ENCODE results near the gene GJC3. TPM values are rescaled to one million over a fixed set of nuclear protein-coding genes. Genes with fewer than 3 reads are reported as not detected.
"Not testable (repeated sequence)": the region's sequence is repeated elsewhere in the genome, so short reads cannot be mapped to it uniquely, and the experiment has no call there.

GJC3 gene
- total and polyA plus RNA-seq, 2 experiments from 2014 or later, result not detected

GRCh38 chr7:99971242-99971641 lies 41.8 kb upstream of the GJC3 start:
- no peak for TF ChIP-seq CTCF (IDR thresholded peaks at IDR 0.05; ENCODE audit: low read depth, low read length)
- Histone ChIP-seq H3K4me3 (no peak overlapping the region), H3K9me3 (ENCODE audit: low read depth) (no peaks in the 10 kb centered on the region), H3K36me3 (no peaks in the 10 kb centered on the region), H3K27me3 (no peaks in the 10 kb centered on the region), H3K27ac (no peak overlapping the region), H3K4me1 (ENCODE audit: low read depth) (no peaks in the 10 kb centered on the region)
- no peak for DNase-seq (ENCODE audit: low read depth in 1 of 2, low spot score in 1 of 2)

- H3K36me3 ChIP-seq; DNase-seq (ENCODE audit: low read depth in 1 of 2, low spot score in 1 of 2); H3K27ac ChIP-seq; H3K9me3 ChIP-seq (ENCODE audit: low read depth); H3K4me3 ChIP-seq; H3K27me3 ChIP-seq; H3K4me1 ChIP-seq (ENCODE audit: low read depth): not testable (repeated sequence)
These were observed 40.4 kb upstream of the GJC3 start for GRCh38 chr7:99969813-99970212.

GRCh38 chr7:99969298-99969697 lies 39.9 kb upstream of the GJC3 start:
- DNase-seq (ENCODE audit: low read depth in 1 of 2, low spot score in 1 of 2), result no peak
- H3K4me3 ChIP-seq, result no peak overlapping the region
- H3K27me3 ChIP-seq, result no peaks in the 10 kb centered on the region
- TF ChIP-seq CTCF (IDR thresholded peaks at IDR 0.05; ENCODE audit: low read depth, low read length), result no peak
- no peak overlapping the region for H3K27ac ChIP-seq
- no peaks in the 10 kb centered on the region for H3K36me3 ChIP-seq
- no peaks in the 10 kb centered on the region for H3K4me1 ChIP-seq (ENCODE audit: low read depth)
- H3K9me3 ChIP-seq (ENCODE audit: low read depth), result no peaks in the 10 kb centered on the region

GRCh38 chr7:99958564-99959227 lies 29.3 kb upstream of the GJC3 start:
- H3K36me3 ChIP-seq, result no peaks in the 10 kb centered on the region
- no peaks in the 10 kb centered on the region for H3K4me1 ChIP-seq (ENCODE audit: low read depth)
- H3K27me3 ChIP-seq, result peaks cover 17% of the 10 kb centered on the region
- no peaks in the 10 kb centered on the region for H3K9me3 ChIP-seq (ENCODE audit: low read depth)
- no peak for DNase-seq (ENCODE audit: low read depth in 1 of 2, low spot score in 1 of 2)
- TF ChIP-seq CTCF (IDR thresholded peaks at IDR 0.05; ENCODE audit: low read depth, low read length), result no peak
- no peak overlapping the region for H3K27ac ChIP-seq
- no peak overlapping the region for H3K4me3 ChIP-seq

GRCh38 chr7:99955247-99955646 lies 25.8 kb upstream of the GJC3 start:
- H3K4me3 ChIP-seq, result no peak overlapping the region
- H3K9me3 ChIP-seq (ENCODE audit: low read depth), result no peaks in the 10 kb centered on the region
- no peaks in the 10 kb centered on the region for H3K27me3 ChIP-seq
- H3K36me3 ChIP-seq, result no peaks in the 10 kb centered on the region
- no peak overlapping the region for H3K27ac ChIP-seq
- H3K4me1 ChIP-seq (ENCODE audit: low read depth), result no peaks in the 10 kb centered on the region
- DNase-seq (ENCODE audit: low read depth in 1 of 2, low spot score in 1 of 2), result no peak
- no peak for TF ChIP-seq CTCF (IDR thresholded peaks at IDR 0.05; ENCODE audit: low read depth, low read length)

GRCh38 chr7:99954643-99955042 lies 25.2 kb upstream of the GJC3 start:
- not testable (repeated sequence) for H3K4me3 ChIP-seq; H3K36me3 ChIP-seq; H3K4me1 ChIP-seq (ENCODE audit: low read depth); DNase-seq (ENCODE audit: low read depth in 1 of 2, low spot score in 1 of 2); H3K9me3 ChIP-seq (ENCODE audit: low read depth); H3K27ac ChIP-seq; H3K27me3 ChIP-seq

- Histone ChIP-seq H3K4me1 (ENCODE audit: low read depth) (no peaks in the 10 kb centered on the region), H3K27me3 (no peaks in the 10 kb centered on the region), H3K36me3 (no peaks in the 10 kb centered on the region), H3K27ac (no peak overlapping the region), H3K4me3 (no peak overlapping the region), H3K9me3 (ENCODE audit: low read depth) (no peaks in the 10 kb centered on the region)
- peak in 1 of 2 donors; percentile 67 for DNase-seq (ENCODE audit: low read depth in 1 of 2, low spot score in 1 of 2)
- TF ChIP-seq CTCF (IDR thresholded peaks at IDR 0.05; ENCODE audit: low read depth, low read length), result no peak
These were observed 24.2 kb upstream of the GJC3 start for GRCh38 chr7:99953649-99954048.

- not testable (repeated sequence) for H3K36me3 ChIP-seq; H3K4me1 ChIP-seq (ENCODE audit: low read depth); H3K27ac ChIP-seq; H3K4me3 ChIP-seq; DNase-seq (ENCODE audit: low read depth in 1 of 2, low spot score in 1 of 2); H3K27me3 ChIP-seq; H3K9me3 ChIP-seq (ENCODE audit: low read depth)
These were observed 23.2 kb upstream of the GJC3 start for GRCh38 chr7:99952649-99953048.

- H3K27ac ChIP-seq; H3K36me3 ChIP-seq; H3K27me3 ChIP-seq; H3K4me1 ChIP-seq (ENCODE audit: low read depth); H3K9me3 ChIP-seq (ENCODE audit: low read depth); DNase-seq (ENCODE audit: low read depth in 1 of 2, low spot score in 1 of 2); H3K4me3 ChIP-seq: not testable (repeated sequence)
These were observed 21.4 kb upstream of the GJC3 start for GRCh38 chr7:99950819-99951218.
